Measurements from ENCODE around the gene VEGFB. TPM values are rescaled to one million over a fixed set of nuclear protein-coding genes. Genes with fewer than 3 reads are reported as not detected.
A peak's percentile ranks its signal among the peaks of the same experiment; 100 is the strongest.

VEGFB gene
- polyA plus RNA-seq (2013, experiment 1 of 2): 27.9 TPM
- polyA plus RNA-seq (2013, experiment 2 of 2): 35.6 TPM

GRCh38 chr11:64233913-64234586, at the start of gene VEGFB:
Gene VEGFB (plus strand): TSS chr11:64234584. CDS start chr11:64234834, 250 bp downstream.
- Histone ChIP-seq H3K4me1 (ENCODE audit: insufficient read depth, low read length) (no peaks in the 10 kb centered on the region; the same call in 1 of the 2 replicates), H3K36me3 (ENCODE audit: insufficient read depth, low read length) (peaks cover 8% of the 10 kb centered on the region), H3K9me3 (ENCODE audit: insufficient read depth, low read depth, low read length) (no peaks in the 10 kb centered on the region), H3K4me3 (ENCODE audit: low read length) (peak within 1 kb of the TSS; percentile 69), H3K27ac (ENCODE audit: low read depth, low read length) (no peak within 1 kb of the TSS), H3K27me3 (ENCODE audit: insufficient read depth, low read length) (peaks cover 15% of the 10 kb centered on the region; the same call in 1 of the 2 replicates), H3K9ac (ENCODE audit: low read depth, low read length) (peak within 1 kb of the TSS; percentile 44; the same call in 1 of the 2 replicates)
- WGBS: 3% methylated on average over 54 of the region's 62 CpGs

GRCh38 chr11:64185175-64185692, 49.1 kb upstream of the VEGFB start:
- H3K9me3 ChIP-seq (ENCODE audit: insufficient read depth, low read depth, low read length): no peaks in the 10 kb centered on the region
- no peaks in the 10 kb centered on the region for H3K27me3 ChIP-seq (ENCODE audit: insufficient read depth, low read length)
- under 1% methylated on average over 52 of the region's 52 CpGs for WGBS
- peaks cover 13% of the 10 kb centered on the region for H3K4me1 ChIP-seq (ENCODE audit: insufficient read depth, low read length)
- H3K36me3 ChIP-seq (ENCODE audit: insufficient read depth, low read length): peaks cover 16% of the 10 kb centered on the region
- H3K27ac ChIP-seq (ENCODE audit: low read depth, low read length): peak overlapping the region; percentile 89
- peak overlapping the region; percentile 92 for H3K9ac ChIP-seq (ENCODE audit: low read depth, low read length)
- H3K4me3 ChIP-seq (ENCODE audit: low read length): peak overlapping the region; percentile 81

GRCh38 chr11:64185693-64186491, 48.5 kb upstream of the VEGFB start, which contains the start of gene STIP1:
Gene STIP1 (plus strand): TSS chr11:64186171. CDS start chr11:64186262, 91 bp downstream.
- Histone ChIP-seq H3K4me3 (ENCODE audit: low read length) (peak within 1 kb of the TSS; percentile 81), H3K27me3 (ENCODE audit: insufficient read depth, low read length) (no peaks in the 10 kb centered on the region), H3K36me3 (ENCODE audit: insufficient read depth, low read length) (peaks cover 22% of the 10 kb centered on the region), H3K4me1 (ENCODE audit: insufficient read depth, low read length) (peaks cover 13% of the 10 kb centered on the region), H3K9me3 (ENCODE audit: insufficient read depth, low read depth, low read length) (no peaks in the 10 kb centered on the region), H3K9ac (ENCODE audit: low read depth, low read length) (peak within 1 kb of the TSS; percentile 92), H3K27ac (ENCODE audit: low read depth, low read length) (peak within 1 kb of the TSS; percentile 89)
- WGBS: under 1% methylated on average over 74 of the region's 74 CpGs

- H3K36me3 ChIP-seq (ENCODE audit: insufficient read depth, low read length): peaks cover 26% of the 10 kb centered on the region
- H3K4me1 ChIP-seq (ENCODE audit: insufficient read depth, low read length): peaks cover 8% of the 10 kb centered on the region
- no peaks in the 10 kb centered on the region for H3K27me3 ChIP-seq (ENCODE audit: insufficient read depth, low read length)
- peak overlapping the region; percentile 70; the same call in 1 of the 2 replicates for H3K27ac ChIP-seq (ENCODE audit: low read depth, low read length)
- H3K9me3 ChIP-seq (ENCODE audit: insufficient read depth, low read depth, low read length): no peaks in the 10 kb centered on the region
- no peak overlapping the region for H3K4me3 ChIP-seq (ENCODE audit: low read length)
- WGBS: 2% methylated on average over 48 of the region's 48 CpGs
- no peak overlapping the region for H3K9ac ChIP-seq (ENCODE audit: low read depth, low read length)
These were observed 47.8 kb upstream of the VEGFB start for GRCh38 chr11:64186492-64187165.

GRCh38 chr11:64192434-64192833, 42.0 kb upstream of the VEGFB start:
- Histone ChIP-seq H3K27ac (ENCODE audit: low read depth, low read length) (no peak overlapping the region), H3K4me1 (ENCODE audit: insufficient read depth, low read length) (peaks cover 3% of the 10 kb centered on the region; the same call in 1 of the 2 replicates), H3K9me3 (ENCODE audit: insufficient read depth, low read depth, low read length) (no peaks in the 10 kb centered on the region), H3K36me3 (ENCODE audit: insufficient read depth, low read length) (peaks cover 81% of the 10 kb centered on the region), H3K9ac (ENCODE audit: low read depth, low read length) (no peak overlapping the region), H3K27me3 (ENCODE audit: insufficient read depth, low read length) (no peaks in the 10 kb centered on the region), H3K4me3 (ENCODE audit: low read length) (no peak overlapping the region)
- 98% methylated on average over 5 of the region's 5 CpGs for WGBS

- Histone ChIP-seq H3K36me3 (ENCODE audit: insufficient read depth, low read length) (peaks cover 96% of the 10 kb centered on the region), H3K9me3 (ENCODE audit: insufficient read depth, low read depth, low read length) (no peaks in the 10 kb centered on the region), H3K27ac (ENCODE audit: low read depth, low read length) (no peak overlapping the region), H3K9ac (ENCODE audit: low read depth, low read length) (no peak overlapping the region), H3K4me3 (ENCODE audit: low read length) (no peak overlapping the region), H3K27me3 (ENCODE audit: insufficient read depth, low read length) (no peaks in the 10 kb centered on the region), H3K4me1 (ENCODE audit: insufficient read depth, low read length) (no peaks in the 10 kb centered on the region)
- 93% methylated on average over 9 of the region's 9 CpGs for WGBS
These were observed 37.8 kb upstream of the VEGFB start for GRCh38 chr11:64196626-64197025.

GRCh38 chr11:64198511-64198910, 35.9 kb upstream of the VEGFB start:
- H3K36me3 ChIP-seq (ENCODE audit: insufficient read depth, low read length): peaks cover 98% of the 10 kb centered on the region
- no peak overlapping the region for H3K27ac ChIP-seq (ENCODE audit: low read depth, low read length)
- H3K27me3 ChIP-seq (ENCODE audit: insufficient read depth, low read length): no peaks in the 10 kb centered on the region
- no peak overlapping the region for H3K4me3 ChIP-seq (ENCODE audit: low read length)
- 89% methylated on average over 2 of the region's 2 CpGs for WGBS
- no peaks in the 10 kb centered on the region for H3K9me3 ChIP-seq (ENCODE audit: insufficient read depth, low read depth, low read length)
- no peak overlapping the region for H3K9ac ChIP-seq (ENCODE audit: low read depth, low read length)
- H3K4me1 ChIP-seq (ENCODE audit: insufficient read depth, low read length): no peaks in the 10 kb centered on the region

GRCh38 chr11:64201543-64201942, 32.8 kb upstream of the VEGFB start:
- H3K9ac ChIP-seq (ENCODE audit: low read depth, low read length): no peak overlapping the region
- H3K27me3 ChIP-seq (ENCODE audit: insufficient read depth, low read length): no peaks in the 10 kb centered on the region
- H3K4me3 ChIP-seq (ENCODE audit: low read length): no peak overlapping the region
- peaks cover 96% of the 10 kb centered on the region for H3K36me3 ChIP-seq (ENCODE audit: insufficient read depth, low read length)
- 95% methylated on average over 3 of the region's 3 CpGs for WGBS
- no peaks in the 10 kb centered on the region for H3K9me3 ChIP-seq (ENCODE audit: insufficient read depth, low read depth, low read length)
- no peak overlapping the region for H3K27ac ChIP-seq (ENCODE audit: low read depth, low read length)
- no peaks in the 10 kb centered on the region for H3K4me1 ChIP-seq (ENCODE audit: insufficient read depth, low read length)

- no peaks in the 10 kb centered on the region for H3K4me1 ChIP-seq (ENCODE audit: insufficient read depth, low read length)
These were observed 31.4 kb upstream of the VEGFB start for GRCh38 chr11:64202992-64203391.

GRCh38 chr11:64203421-64204079, 30.8 kb upstream of the VEGFB start:
- 95% methylated on average over 27 of the region's 27 CpGs for WGBS
- Histone ChIP-seq H3K9ac (ENCODE audit: low read depth, low read length) (0 out of 2 replicates have a peak overlapping the region, but pooled peaks have one; percentile 24), H3K4me3 (ENCODE audit: low read length) (no peak overlapping the region), H3K27me3 (ENCODE audit: insufficient read depth, low read length) (no peaks in the 10 kb centered on the region), H3K27ac (ENCODE audit: low read depth, low read length) (no peak overlapping the region), H3K4me1 (ENCODE audit: insufficient read depth, low read length) (no peaks in the 10 kb centered on the region), H3K9me3 (ENCODE audit: insufficient read depth, low read depth, low read length) (no peaks in the 10 kb centered on the region), H3K36me3 (ENCODE audit: insufficient read depth, low read length) (peaks cover 89% of the 10 kb centered on the region)

More at GRCh38 chr11:64202992-64203391, 31.4 kb upstream of the VEGFB start:
- Histone ChIP-seq H3K9me3 (ENCODE audit: insufficient read depth, low read depth, low read length) (no peaks in the 10 kb centered on the region), H3K27me3 (ENCODE audit: insufficient read depth, low read length) (no peaks in the 10 kb centered on the region), H3K4me3 (ENCODE audit: low read length) (no peak overlapping the region), H3K9ac (ENCODE audit: low read depth, low read length) (no peak overlapping the region), H3K27ac (ENCODE audit: low read depth, low read length) (no peak overlapping the region), H3K36me3 (ENCODE audit: insufficient read depth, low read length) (peaks cover 95% of the 10 kb centered on the region)
- 98% methylated on average over 9 of the region's 9 CpGs for WGBS

Data from HUES64 (cell line).